ENCODE results near the gene ABCA5.

Gene ABCA5

GRCh38 chr17:69361156-69361555 is 34.2 kb upstream of the ABCA5 start:
- no peak for TF ChIP-seq CTCF (IDR thresholded peaks at IDR 0.05; ENCODE audit: low read depth, low read length, missing control alignments)
- no peak overlapping the region for H3K4me3 ChIP-seq (ENCODE audit: low read depth, low read length)

GRCh38 chr17:69358688-69359596 is 32.0 kb upstream of the ABCA5 start:
- no peak for DNase-seq (ENCODE audit: low read depth)
- peak; percentile 66 for TF ChIP-seq CTCF (IDR thresholded peaks at IDR 0.05; ENCODE audit: low read depth, low read length, missing control alignments)
- H3K4me3 ChIP-seq (ENCODE audit: low read depth, low read length) = no peak overlapping the region

More at GRCh38 chr17:69361156-69361555, 34.2 kb upstream of the ABCA5 start:
- DNase-seq (ENCODE audit: low read depth) = no peak

GRCh38 chr17:69357701-69358100 is 30.8 kb upstream of the ABCA5 start:
- no peak for TF ChIP-seq CTCF (IDR thresholded peaks at IDR 0.05; ENCODE audit: low read depth, low read length, missing control alignments)
- H3K4me3 ChIP-seq (ENCODE audit: low read depth, low read length) = no peak overlapping the region
- DNase-seq (ENCODE audit: low read depth) = no peak

- no peak for TF ChIP-seq CTCF (IDR thresholded peaks at IDR 0.05; ENCODE audit: low read depth, low read length, missing control alignments)
Observed at GRCh38 chr17:69356625-69357024, 29.7 kb upstream of the ABCA5 start.

GRCh38 chr17:69350911-69351310 is 24.0 kb upstream of the ABCA5 start:
- TF ChIP-seq CTCF (IDR thresholded peaks at IDR 0.05; ENCODE audit: low read depth, low read length, missing control alignments) = no peak
- H3K4me3 ChIP-seq (ENCODE audit: low read depth, low read length) = no peak overlapping the region
- no peak for DNase-seq (ENCODE audit: low read depth)

More at GRCh38 chr17:69356625-69357024, 29.7 kb upstream of the ABCA5 start:
- DNase-seq (ENCODE audit: low read depth) = no peak
- H3K4me3 ChIP-seq (ENCODE audit: low read depth, low read length) = no peak overlapping the region

GRCh38 chr17:69348429-69348828 is 21.5 kb upstream of the ABCA5 start:
- no peak overlapping the region for H3K4me3 ChIP-seq (ENCODE audit: low read depth, low read length)
- no peak for TF ChIP-seq CTCF (IDR thresholded peaks at IDR 0.05; ENCODE audit: low read depth, low read length, missing control alignments)
- DNase-seq (ENCODE audit: low read depth) = no peak

- H3K4me3 ChIP-seq (ENCODE audit: low read depth, low read length) = no peak overlapping the region
- no peak for TF ChIP-seq CTCF (IDR thresholded peaks at IDR 0.05; ENCODE audit: low read depth, low read length, missing control alignments)
- DNase-seq (ENCODE audit: low read depth) = no peak
Observed at GRCh38 chr17:69346766-69347165, 19.8 kb upstream of the ABCA5 start.
